Panc1 (cell line): ENCODE measurements around the gene TNRC18. TPM values are rescaled to one million over a fixed set of nuclear protein-coding genes. Genes with fewer than 3 reads are reported as not detected.
A peak's percentile ranks its signal among the peaks of the same experiment; 100 is the strongest.

Experiments
- ATAC-seq: fragments of 200-7000 bp; cut with Tn5 transposase; 2 replicates; pipeline ENCODE4 v1.9.1; 2020; ENCODE audit warnings: mild to moderate bottlenecking, moderate library complexity
- BruUV-seq: library from RNA; stranded (reverse); fragments of 400-500 nt; replicated peaks from 2 replicates; lab custom pipeline; 2021; lab: Mats Ljungman, UMichigan
- CTCF ChIA-PET: fragments of 300-600 bp; sonication (Branson Sonifier 250); formaldehyde crosslinking; loops from one replicate; lab custom pipeline; 2022; ENCODE audit warnings: antibody characterized with exemption; lab: Charles Lee
- POLR2A ChIA-PET: fragments of 300-600 bp; sonication (Branson Sonifier 250); formaldehyde crosslinking; loops from one replicate; lab custom pipeline; 2022; ENCODE audit warnings: antibody characterized with exemption; lab: Charles Lee
- DNase-seq: peaks from one replicate; pipeline ENCODE4 v3.0.0-alpha.2; 2010; ENCODE audit warnings: low read depth, low spot score
- H3K27ac ChIP-seq: 2 replicates; pipeline ENCODE4 v1.5.1; 2011; ENCODE audit warnings: mild to moderate bottlenecking, low read length, inconsistent platforms
- H3K27me3 ChIP-seq: fragments of 200-500 bp; sonication (Bioruptor generic); 2 replicates; pipeline ENCODE4 v1.6.0; 2014; ENCODE audit warnings: low read length, inconsistent platforms; ENCODE audit not compliant: control insufficient read depth, insufficient read depth
- H3K36me3 ChIP-seq: fragments of 200-500 bp; sonication (Bioruptor generic); 2 replicates; pipeline ENCODE4 v1.5.1; 2014; ENCODE audit warnings: inconsistent platforms, mild to moderate bottlenecking, low read length, moderate library complexity; ENCODE audit not compliant: control insufficient read depth, insufficient read depth
- H3K4me1 ChIP-seq: 2 replicates; pipeline ENCODE4 v1.5.1; 2011; ENCODE audit warnings: inconsistent platforms, mild to moderate bottlenecking, low read length, moderate library complexity; ENCODE audit not compliant: control insufficient read depth, insufficient read depth
- H3K4me3 ChIP-seq, 2 experiments: 2 replicates each; pipeline ENCODE4 v1.5.1; 2011 to 2012; ENCODE audit warnings: low read depth in 2 of 2, low read length in 2 of 2, mild to moderate bottlenecking in 2 of 2, inconsistent platforms in 1 of 2, moderate library complexity in 1 of 2
- H3K9me3 ChIP-seq: fragments of 200-500 bp; sonication (Bioruptor generic); 2 replicates; pipeline ENCODE4 v1.5.1; 2014; ENCODE audit warnings: low read depth, mild to moderate bottlenecking, inconsistent platforms, low read length, moderate library complexity; ENCODE audit not compliant: control insufficient read depth, insufficient read depth
- in situ Hi-C: cut with HindIII; loops from 2 replicates; pipeline ENCODE4 v1.10.0; 2016; ENCODE audit warnings: low sequenced_read_pairs, low pct_unique_long_range_greater_than_20kb
- intact Hi-C: fragments of 100-400 bp; cut with micrococcal nuclease; formaldehyde crosslinking; loops from one replicate; pipeline ENCODE4 v1.10.0; 2022; ENCODE audit not compliant: unreplicated experiment
- total RNA-seq: library from RNA; stranded (reverse); gene quantifications from one replicate; pipeline ENCODE4 v1.2.1, GENCODE V29; 2021; ENCODE audit not compliant: unreplicated experiment
- TF ChIP-seq, protein P1 (sequence below): fragments of 450-650 bp; IDR thresholded peaks from 2 replicates; pipeline ENCODE4 v1.5.1; 2017; ENCODE audit warnings: mild to moderate bottlenecking
- TF ChIP-seq, protein P2 (sequence below), 2 experiments: IDR thresholded peaks; 2 replicates each; pipeline ENCODE4 v1.6.1; 2011 to 2012; ENCODE audit warnings: low read depth in 2 of 2, control low read depth in 1 of 2, low read length in 1 of 2, mild to moderate bottlenecking in 1 of 2, moderate library complexity in 1 of 2; ENCODE audit not compliant: insufficient read depth in 1 of 2

TNRC18 gene
- total RNA-seq, 1 experiment from 2014 or later, result 148 TPM

DNA sequence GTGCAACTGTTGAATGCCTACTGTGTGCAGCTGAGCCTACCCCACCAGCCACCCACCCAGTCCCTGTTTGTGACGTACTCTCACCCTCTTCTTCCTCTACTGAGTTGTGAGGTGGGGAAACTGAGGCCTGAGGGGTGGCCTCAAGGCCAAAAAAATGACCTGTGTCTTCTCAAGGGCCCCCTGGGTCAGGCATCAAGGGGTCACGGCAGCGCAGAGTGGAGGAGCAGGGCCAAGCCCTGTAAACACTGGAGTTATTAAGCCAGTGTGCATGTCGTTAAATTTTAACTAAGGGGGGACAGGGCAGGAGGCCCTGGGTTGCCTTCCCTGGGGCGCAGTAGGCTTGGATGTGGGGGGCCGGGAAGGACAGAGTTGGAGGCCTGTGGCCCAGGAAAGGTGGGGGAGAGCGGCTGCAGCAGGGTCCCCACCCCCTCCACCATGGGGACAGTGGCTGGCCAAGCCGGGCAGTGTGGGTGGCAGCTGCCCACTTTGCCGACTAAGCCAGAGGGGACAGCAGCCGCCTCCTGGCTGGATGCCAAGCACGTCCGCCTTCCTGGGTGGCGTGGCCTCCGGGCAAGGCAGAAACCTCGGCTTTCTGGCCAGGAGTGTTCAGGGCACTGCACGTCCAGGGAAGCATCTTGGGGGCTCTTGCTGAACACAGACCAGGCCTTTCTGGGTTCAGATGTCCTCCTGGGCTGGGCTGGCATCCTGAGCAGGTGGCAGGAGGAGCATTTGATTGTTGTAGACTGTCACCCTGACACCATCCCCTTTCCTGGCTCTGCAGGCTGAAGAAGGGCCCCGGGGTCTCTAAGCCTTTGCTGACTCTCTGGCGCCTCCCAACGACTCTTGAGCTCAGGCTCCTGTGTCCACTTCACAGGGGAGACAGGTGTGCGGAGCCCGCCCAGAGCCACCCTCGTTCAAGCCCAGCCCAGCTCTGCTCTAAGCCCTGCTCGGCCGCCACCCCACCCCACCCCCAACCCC, 139.0 kb downstream of the TNRC18 start:
- Histone ChIP-seq H3K27me3 (no peaks in the 10 kb centered on the region), H3K9me3 (no peaks in the 10 kb centered on the region), H3K4me1 (peaks cover 8% of the 10 kb centered on the region), H3K36me3 (no peaks in the 10 kb centered on the region), H3K27ac (no peak overlapping the region), H3K4me3 (peak overlapping the region in 1 of 2 experiments; percentile 14; a peak in 1 of 4 replicates)
- DNase-seq (no peak), ATAC-seq (peak; percentile 65)
- TSS peak; percentile 61 for BruUV-seq
- in situ Hi-C loops, result no loop called here
- POLR2A ChIA-PET, result interaction anchor here (0.6 kb wide), 1 partner anchor 9 kb away, joined by 10 read pairs; no protein-coding TSS in a partner anchor
- CTCF ChIA-PET, result interaction anchor here (0.6 to 1.5 kb wide), 4 partner anchors 12 to 454 kb away, joined by 3 to 25 read pairs (median 4); no protein-coding TSS in a partner anchor
- intact Hi-C loops, result loop anchor here (2.0 kb wide), 1 partner anchor 44 kb away; no protein-coding TSS in a partner anchor
- TF ChIP-seq, protein P1, sequence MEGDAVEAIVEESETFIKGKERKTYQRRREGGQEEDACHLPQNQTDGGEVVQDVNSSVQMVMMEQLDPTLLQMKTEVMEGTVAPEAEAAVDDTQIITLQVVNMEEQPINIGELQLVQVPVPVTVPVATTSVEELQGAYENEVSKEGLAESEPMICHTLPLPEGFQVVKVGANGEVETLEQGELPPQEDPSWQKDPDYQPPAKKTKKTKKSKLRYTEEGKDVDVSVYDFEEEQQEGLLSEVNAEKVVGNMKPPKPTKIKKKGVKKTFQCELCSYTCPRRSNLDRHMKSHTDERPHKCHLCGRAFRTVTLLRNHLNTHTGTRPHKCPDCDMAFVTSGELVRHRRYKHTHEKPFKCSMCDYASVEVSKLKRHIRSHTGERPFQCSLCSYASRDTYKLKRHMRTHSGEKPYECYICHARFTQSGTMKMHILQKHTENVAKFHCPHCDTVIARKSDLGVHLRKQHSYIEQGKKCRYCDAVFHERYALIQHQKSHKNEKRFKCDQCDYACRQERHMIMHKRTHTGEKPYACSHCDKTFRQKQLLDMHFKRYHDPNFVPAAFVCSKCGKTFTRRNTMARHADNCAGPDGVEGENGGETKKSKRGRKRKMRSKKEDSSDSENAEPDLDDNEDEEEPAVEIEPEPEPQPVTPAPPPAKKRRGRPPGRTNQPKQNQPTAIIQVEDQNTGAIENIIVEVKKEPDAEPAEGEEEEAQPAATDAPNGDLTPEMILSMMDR, result peak; percentile 86; the same call in 1 of the 2 replicates
- TF ChIP-seq, protein P2, sequence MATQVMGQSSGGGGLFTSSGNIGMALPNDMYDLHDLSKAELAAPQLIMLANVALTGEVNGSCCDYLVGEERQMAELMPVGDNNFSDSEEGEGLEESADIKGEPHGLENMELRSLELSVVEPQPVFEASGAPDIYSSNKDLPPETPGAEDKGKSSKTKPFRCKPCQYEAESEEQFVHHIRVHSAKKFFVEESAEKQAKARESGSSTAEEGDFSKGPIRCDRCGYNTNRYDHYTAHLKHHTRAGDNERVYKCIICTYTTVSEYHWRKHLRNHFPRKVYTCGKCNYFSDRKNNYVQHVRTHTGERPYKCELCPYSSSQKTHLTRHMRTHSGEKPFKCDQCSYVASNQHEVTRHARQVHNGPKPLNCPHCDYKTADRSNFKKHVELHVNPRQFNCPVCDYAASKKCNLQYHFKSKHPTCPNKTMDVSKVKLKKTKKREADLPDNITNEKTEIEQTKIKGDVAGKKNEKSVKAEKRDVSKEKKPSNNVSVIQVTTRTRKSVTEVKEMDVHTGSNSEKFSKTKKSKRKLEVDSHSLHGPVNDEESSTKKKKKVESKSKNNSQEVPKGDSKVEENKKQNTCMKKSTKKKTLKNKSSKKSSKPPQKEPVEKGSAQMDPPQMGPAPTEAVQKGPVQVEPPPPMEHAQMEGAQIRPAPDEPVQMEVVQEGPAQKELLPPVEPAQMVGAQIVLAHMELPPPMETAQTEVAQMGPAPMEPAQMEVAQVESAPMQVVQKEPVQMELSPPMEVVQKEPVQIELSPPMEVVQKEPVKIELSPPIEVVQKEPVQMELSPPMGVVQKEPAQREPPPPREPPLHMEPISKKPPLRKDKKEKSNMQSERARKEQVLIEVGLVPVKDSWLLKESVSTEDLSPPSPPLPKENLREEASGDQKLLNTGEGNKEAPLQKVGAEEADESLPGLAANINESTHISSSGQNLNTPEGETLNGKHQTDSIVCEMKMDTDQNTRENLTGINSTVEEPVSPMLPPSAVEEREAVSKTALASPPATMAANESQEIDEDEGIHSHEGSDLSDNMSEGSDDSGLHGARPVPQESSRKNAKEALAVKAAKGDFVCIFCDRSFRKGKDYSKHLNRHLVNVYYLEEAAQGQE (IDR thresholded peaks at IDR 0.05; ENCODE audit: insufficient read depth in 1 of 2, low read depth in 2 of 2, low read length in 1 of 2), result no peak

DNA sequence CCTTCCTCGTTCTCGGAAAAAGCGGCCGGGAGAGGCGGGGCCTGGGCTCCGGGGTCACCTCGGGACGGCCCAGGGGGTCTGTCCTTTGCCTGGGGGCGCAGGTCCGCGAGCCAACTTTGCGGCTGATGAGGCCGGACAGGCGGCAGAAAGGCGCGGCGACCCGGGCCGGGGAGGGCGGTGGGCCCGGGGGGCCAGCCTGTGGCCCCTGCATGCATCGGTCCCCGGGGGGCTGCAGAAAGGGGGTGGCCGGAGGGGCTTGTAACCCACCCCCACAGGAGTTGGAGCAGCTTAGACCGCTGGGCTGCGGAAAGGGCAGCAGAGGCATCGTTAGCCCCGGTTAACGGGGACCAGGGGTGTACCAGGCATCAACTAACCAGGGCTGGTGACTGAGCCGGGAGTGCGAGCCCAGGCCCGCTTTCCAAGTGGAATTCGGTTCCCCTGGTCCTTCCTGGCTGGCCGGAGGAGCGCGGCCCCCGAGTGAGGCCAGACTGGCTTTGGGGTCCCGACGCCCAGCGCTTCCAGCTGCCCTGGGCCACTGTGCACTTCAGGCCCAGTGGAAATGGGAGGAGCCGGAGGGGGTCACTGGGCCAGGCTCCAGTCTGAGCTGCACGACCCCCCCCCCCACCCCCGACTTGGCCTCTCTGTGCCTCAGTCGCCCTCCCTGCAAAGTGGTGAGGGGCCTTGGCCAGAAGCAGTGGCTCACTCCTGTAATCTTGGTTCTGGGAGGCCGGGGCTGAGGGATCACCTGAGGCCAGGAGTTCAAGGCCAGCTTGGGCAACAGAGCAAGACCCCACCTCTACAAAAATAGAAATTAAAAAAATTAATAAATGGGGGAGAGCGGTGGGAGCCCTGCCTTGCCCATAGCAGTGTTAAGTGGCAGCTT, 140.0 kb downstream of the TNRC18 start:
- ChIA-PET CTCF (interaction anchor here (1.5 kb wide), 1 partner anchor 43 kb away, joined by 25 read pairs; no protein-coding TSS in a partner anchor), POLR2A (no interaction called here)
- no peaks in the 10 kb centered on the region for H3K27me3 ChIP-seq
- H3K27ac ChIP-seq, result no peak overlapping the region
- no peak for DNase-seq
- intact Hi-C loops (loop anchor here (2.0 kb wide), 1 partner anchor 43 kb away; no protein-coding TSS in a partner anchor), in situ Hi-C loops (no loop called here)
- peaks cover 8% of the 10 kb centered on the region for H3K4me1 ChIP-seq
- BruUV-seq, result no TSS peak
- TF ChIP-seq, protein P2 (IDR thresholded peaks at IDR 0.05; ENCODE audit: insufficient read depth in 1 of 2, low read depth in 2 of 2, low read length in 1 of 2), result no peak
- H3K9me3 ChIP-seq, result no peaks in the 10 kb centered on the region
- peak; percentile 67 for ATAC-seq
- no peaks in the 10 kb centered on the region for H3K36me3 ChIP-seq
- H3K4me3 ChIP-seq, result peak overlapping the region; percentile 48 to 59
